GM12878 (cell line): ENCODE measurements around the gene SLC6A7. TPM values are rescaled to one million over a fixed set of nuclear protein-coding genes. Genes with fewer than 3 reads are reported as not detected.

Experiments
- ATAC-seq: fragments of 200-7000 bp; cut with Tn5 transposase; 3 replicates; pipeline ENCODE4 v1.9.1; 2020; ENCODE audit warnings: mild to moderate bottlenecking, moderate library complexity
- BruUV-seq: library from RNA; stranded (reverse); fragments of 400-500 nt; replicated peaks from 2 replicates; lab custom pipeline; 2021; lab: Mats Ljungman, UMichigan
- CTCF ChIA-PET: fragments of 300-600 bp; sonication (Branson Sonifier 250); formaldehyde crosslinking; extraction: SDS; loops from one replicate; lab custom pipeline; 2021; ENCODE audit warnings: inconsistent platforms; lab: Yijun Ruan, JAX
- POLR2A ChIA-PET: fragments of 350-600 bp; formaldehyde crosslinking; extraction: SDS; loops from one replicate; lab custom pipeline; 2021; ENCODE audit warnings: inconsistent platforms; lab: Charles Lee
- RAD21 ChIA-PET: fragments of 300-600 bp; sonication (Branson Sonifier 250); formaldehyde crosslinking; loops from one replicate; lab custom pipeline; 2023; ENCODE audit warnings: antibody characterized with exemption; ENCODE audit not compliant: unreplicated experiment; lab: Charles Lee
- SMC1A ChIA-PET: fragments of 300-600 bp; sonication (Branson Sonifier 250); formaldehyde crosslinking; loops from one replicate; lab custom pipeline; 2023; ENCODE audit not compliant: unreplicated experiment, uncharacterized antibody; lab: Charles Lee
- DNase-seq: peaks from one replicate; pipeline ENCODE4 v3.0.0-alpha.2; 2011; ENCODE audit warnings: low read depth, low spot score
- FAIRE-seq: peaks from 3 replicates; lab custom pipeline; 2011; peaks lifted over from hg19 to GRCh38; lab: Jason Lieb, UNC
- H2AFZ ChIP-seq: 2 replicates; pipeline ENCODE4 v1.6.0; 2011; ENCODE audit warnings: low read depth, low read length, control low read depth; ENCODE audit not compliant: control insufficient read depth
- H3K27ac ChIP-seq: 2 replicates; pipeline ENCODE4 v1.5.1; 2011; ENCODE audit warnings: control low read depth; ENCODE audit not compliant: control insufficient read depth, insufficient read depth
- H3K27me3 ChIP-seq, 2 experiments: replicated peaks in 1 of 2; 2 replicates each; pipeline versions ENCODE4 v1.6.0 to v1.6.1; 2011; ENCODE audit warnings: low read length in 1 of 2; ENCODE audit not compliant: control insufficient read depth in 2 of 2, insufficient read depth in 2 of 2
- H3K36me3 ChIP-seq, 2 experiments: 2 replicates each; pipeline ENCODE4 v1.5.1; 2011; ENCODE audit warnings: low read length in 1 of 2; ENCODE audit not compliant: control insufficient read depth in 2 of 2, insufficient read depth in 2 of 2
- H3K4me1 ChIP-seq: 2 replicates; pipeline ENCODE4 v1.6.1; 2011; ENCODE audit warnings: mild to moderate bottlenecking, low read length, moderate library complexity, mixed read lengths; ENCODE audit not compliant: control insufficient read depth, insufficient read depth
- H3K4me2 ChIP-seq: 2 replicates; pipeline ENCODE4 v1.6.0; 2011; ENCODE audit warnings: control low read depth; ENCODE audit not compliant: control insufficient read depth, insufficient read depth
- H3K4me3 ChIP-seq: fragments of 200-600 bp; sonication (generic); 2 replicates; pipeline ENCODE4 v1.5.1; 2016
- H3K79me2 ChIP-seq: 2 replicates; pipeline ENCODE4 v1.6.0; 2011; ENCODE audit warnings: low read length; ENCODE audit not compliant: control insufficient read depth, insufficient read depth
- H3K9ac ChIP-seq: 2 replicates; pipeline ENCODE4 v1.8.0; 2011; ENCODE audit warnings: low read length, control low read depth, mixed read lengths; ENCODE audit not compliant: control insufficient read depth, insufficient read depth
- H3K9me3 ChIP-seq: replicated peaks from 3 replicates; pipeline ENCODE4 v1.5.1; 2011; ENCODE audit warnings: mild to moderate bottlenecking, low read length; ENCODE audit not compliant: control insufficient read depth, insufficient read depth
- H4K20me1 ChIP-seq: 2 replicates; pipeline ENCODE4 v1.6.0; 2011; ENCODE audit not compliant: control insufficient read depth, insufficient read depth
- ASH2L ChIP-seq: fragments of 300-600, 200-600 bp; sonication (generic); IDR thresholded peaks from 2 replicates; pipeline ENCODE4 v1.6.1; 2017; ENCODE audit warnings: low read depth, mild to moderate bottlenecking, borderline replicate concordance
- FOS ChIP-seq: IDR thresholded peaks from 3 replicates; pipeline ENCODE4 v1.6.1; 2011; ENCODE audit warnings: borderline replicate concordance; ENCODE audit not compliant: insufficient read length; ENCODE audit errors: extremely low read depth
- NR2F1 ChIP-seq: fragments of 450-650 bp; conservative IDR thresholded peaks from 2 replicates; pipeline ENCODE4 v1.6.1; 2017; ENCODE audit warnings: mild to moderate bottlenecking
- PKNOX1 ChIP-seq: fragments of 450-650 bp; IDR thresholded peaks from 2 replicates; pipeline ENCODE4 v1.6.1; 2016; ENCODE audit warnings: mild to moderate bottlenecking
- SMAD5 ChIP-seq: IDR thresholded peaks from 2 replicates; pipeline ENCODE4 v1.6.1; 2016; ENCODE audit warnings: antibody characterized with exemption, low read depth
- TAF1 ChIP-seq: IDR thresholded peaks from 2 replicates; pipeline ENCODE4 v1.6.1; 2011; ENCODE audit warnings: mild to moderate bottlenecking, low read depth, low read length, borderline replicate concordance
- ZNF24 ChIP-seq: fragments of 450-650 bp; IDR thresholded peaks from 2 replicates; pipeline ENCODE4 v1.6.1; 2017; ENCODE audit warnings: antibody characterized with exemption, mild to moderate bottlenecking
- WGBS: methylation state at CpG from one replicate; pipeline ENCODE4 v1.1.6; 2016; ENCODE audit warnings: low lambda C conversion rate; ENCODE audit not compliant: insufficient replicate concordance, insufficient coverage; ENCODE audit errors: missing lambda C conversion rate; 5-methylcytosine and 5-hydroxymethylcytosine counted together
- in situ Hi-C: fragments of 300-500 bp; cut with MboI; formaldehyde crosslinking; loops from 9 replicates; pipeline ENCODE4 v1.14.3; 2018; ENCODE audit warnings: mixed read lengths
- intact Hi-C: fragments of 100-400 bp; cut with micrococcal nuclease; formaldehyde crosslinking; loops from one replicate; pipeline ENCODE4 v1.14.2; 2022; ENCODE audit not compliant: unreplicated experiment
- polyA plus RNA-seq, 11 experiments: library from polyadenylated mRNA; depleted of rRNA in 4 of 11; unstranded in 6 of 11; stranded (reverse) in 5 of 11; fragments of >200 nt; fragmentation: Nextera tagmentation in 4 of 11; fragmentation: Illumina TruSeq in 1 of 11; extraction: Ambion mirVana in 4 of 11; extraction: Trizol in 1 of 11; gene quantifications; 1 replicate in 1 of 11; 2 replicates in 10 of 11; pipeline versions ENCODE4 v1.2.1 to v1.2.3, GENCODE V29; 2011 to 2016; ENCODE audit warnings: inconsistent platforms in 2 of 11, missing spikeins in 2 of 11, low read depth in 1 of 11
- total RNA-seq, 4 experiments: library from RNA; depleted of rRNA in 3 of 4; stranded (reverse); fragments of >200 nt in 3 of 4; fragmentation: Illumina TruSeq in 1 of 4; extraction: Trizol in 1 of 4; gene quantifications; 2 replicates each; pipeline versions ENCODE4 v1.2.1 to v1.2.3, GENCODE V29; 2013 to 2021

Gene SLC6A7
- total and polyA plus RNA-seq, 10 of the 15 experiments (the other 5 are each of a cell fraction or from before 2014, with no cell fraction given) = 0.01 to 0.15 (median 0.06) TPM; not detected in 7

- no peak for FAIRE-seq
- H3K4me1 ChIP-seq = peaks cover 4% of the 10 kb centered on the region
- intact Hi-C loops = no loop called here
Measured at GRCh38 chr5:150152636-150153462, 37.0 kb upstream of the SLC6A7 start.

More at GRCh38 chr5:150152636-150153462, 37.0 kb upstream of the SLC6A7 start:
- no peaks in the 10 kb centered on the region for H3K9me3 ChIP-seq
- no peaks in the 10 kb centered on the region for H3K36me3 ChIP-seq
- WGBS = 12% methylated on average over 12 of the region's 12 CpGs
- no peak overlapping the region for H3K27ac ChIP-seq
- no TSS peak for BruUV-seq
- no peak overlapping the region for H3K4me2 ChIP-seq
- no peak overlapping the region for H3K9ac ChIP-seq
- DNase-seq (no peak), ATAC-seq (no peak)
- in situ Hi-C loops = no loop called here
- SMC1A ChIA-PET = interaction anchor here (1.4 kb wide), 1 partner anchor 65 kb away, joined by 4 read pairs; no protein-coding TSS in a partner anchor
- no peaks in the 10 kb centered on the region for H3K27me3 ChIP-seq
- CTCF ChIA-PET = interaction anchor here (1.0 to 3.4 kb wide), 5 partner anchors 10 to 66 kb away, joined by 3 to 13 read pairs (median 4); no protein-coding TSS in a partner anchor
- H3K79me2 ChIP-seq = no peaks in the 10 kb centered on the region
- TF ChIP-seq ASH2L (no peak), SMAD5 (no peak), TAF1 (no peak), PKNOX1 (no peak), NR2F1 (peak; percentile 72), ZNF24 (no peak), FOS (no peak)
- RAD21 ChIA-PET = interaction anchor here (1.4 kb wide), 1 partner anchor 19 kb away, joined by 3 read pairs; no protein-coding TSS in a partner anchor
- no peaks in the 10 kb centered on the region for H4K20me1 ChIP-seq
- POLR2A ChIA-PET = no interaction called here
- no peak overlapping the region for H3K4me3 ChIP-seq
- no peak overlapping the region for H2AFZ ChIP-seq
